ENCODE measurements around the gene MYL7. TPM values are rescaled to one million over a fixed set of nuclear protein-coding genes. Genes with fewer than 3 reads are reported as not detected.

The MYL7 gene
- total RNA-seq, 1 experiment from 2014 or later: not detected

- Histone ChIP-seq H3K9me2 (ENCODE audit: insufficient read depth) (no peaks in the 10 kb centered on the region), H2AFZ (ENCODE audit: low read depth, low read length, poor library complexity, severe bottlenecking) (no peak overlapping the region), H3K9me3 (ENCODE audit: control insufficient read depth in 1 of 2, insufficient read depth in 1 of 2, low read depth in 1 of 2, low read length in 2 of 2) (no peaks in the 10 kb centered on the region), H3K4me2 (ENCODE audit: low read length) (no peak overlapping the region), H3K27ac (ENCODE audit: low read depth, low read length) (no peak overlapping the region), H3K79me2 (ENCODE audit: insufficient read depth, low read length) (no peaks in the 10 kb centered on the region), H3K27me3 (ENCODE audit: insufficient read depth, low read length) (no peaks in the 10 kb centered on the region), H3K9ac (ENCODE audit: low read length) (no peak overlapping the region), H3K4me3 (replicated peaks in 1 of 2; ENCODE audit: low read depth in 1 of 2, low read length in 2 of 2) (no peak overlapping the region), H4K20me1 (ENCODE audit: insufficient read depth) (no peaks in the 10 kb centered on the region), H3K4me1 (ENCODE audit: control insufficient read depth in 1 of 2, insufficient read depth in 2 of 2, low read length in 2 of 2) (peaks cover 0 to 3% of the 10 kb centered on the region in 2 experiments; a peak in 1 of 4 replicates), H3K36me3 (ENCODE audit: control insufficient read depth in 1 of 2, insufficient read depth in 2 of 2, low read length in 2 of 2) (no peaks in the 10 kb centered on the region)
- ATAC-seq: no peak
- no TSS peak for BruUV-seq (replicated peaks)
- RAD21 ChIA-PET (ENCODE audit: low non-redundant PET in 1 of 2, low total read pairs in 2 of 2, uncharacterized antibody in 2 of 2, unreplicated experiment in 2 of 2): no interaction called here
- intact Hi-C loops (cut with micrococcal nuclease): no loop called here
- CTCF ChIA-PET: no interaction called here
- TF ChIP-seq TCF7L2 (IDR thresholded peaks at IDR 0.05; ENCODE audit: borderline replicate concordance, extremely low read depth, insufficient read depth, insufficient read length): no peak
- no peak for TF ChIP-seq EGR1 (IDR thresholded peaks at IDR 0.05; ENCODE audit: low read depth)
- no peak for TF ChIP-seq CTCF (IDR thresholded peaks at IDR 0.05 in 2 of 3, conservative IDR thresholded peaks at IDR 0.05 in 1 of 3; ENCODE audit: borderline replicate concordance in 1 of 3, insufficient read depth in 1 of 3, low read depth in 2 of 3, low read length in 2 of 3)
- TF ChIP-seq ATF3 (IDR thresholded peaks at IDR 0.05): no peak
- no peak for TF ChIP-seq FOSL1 (IDR thresholded peaks at IDR 0.05; ENCODE audit: low read depth)
- TF ChIP-seq, protein P1, sequence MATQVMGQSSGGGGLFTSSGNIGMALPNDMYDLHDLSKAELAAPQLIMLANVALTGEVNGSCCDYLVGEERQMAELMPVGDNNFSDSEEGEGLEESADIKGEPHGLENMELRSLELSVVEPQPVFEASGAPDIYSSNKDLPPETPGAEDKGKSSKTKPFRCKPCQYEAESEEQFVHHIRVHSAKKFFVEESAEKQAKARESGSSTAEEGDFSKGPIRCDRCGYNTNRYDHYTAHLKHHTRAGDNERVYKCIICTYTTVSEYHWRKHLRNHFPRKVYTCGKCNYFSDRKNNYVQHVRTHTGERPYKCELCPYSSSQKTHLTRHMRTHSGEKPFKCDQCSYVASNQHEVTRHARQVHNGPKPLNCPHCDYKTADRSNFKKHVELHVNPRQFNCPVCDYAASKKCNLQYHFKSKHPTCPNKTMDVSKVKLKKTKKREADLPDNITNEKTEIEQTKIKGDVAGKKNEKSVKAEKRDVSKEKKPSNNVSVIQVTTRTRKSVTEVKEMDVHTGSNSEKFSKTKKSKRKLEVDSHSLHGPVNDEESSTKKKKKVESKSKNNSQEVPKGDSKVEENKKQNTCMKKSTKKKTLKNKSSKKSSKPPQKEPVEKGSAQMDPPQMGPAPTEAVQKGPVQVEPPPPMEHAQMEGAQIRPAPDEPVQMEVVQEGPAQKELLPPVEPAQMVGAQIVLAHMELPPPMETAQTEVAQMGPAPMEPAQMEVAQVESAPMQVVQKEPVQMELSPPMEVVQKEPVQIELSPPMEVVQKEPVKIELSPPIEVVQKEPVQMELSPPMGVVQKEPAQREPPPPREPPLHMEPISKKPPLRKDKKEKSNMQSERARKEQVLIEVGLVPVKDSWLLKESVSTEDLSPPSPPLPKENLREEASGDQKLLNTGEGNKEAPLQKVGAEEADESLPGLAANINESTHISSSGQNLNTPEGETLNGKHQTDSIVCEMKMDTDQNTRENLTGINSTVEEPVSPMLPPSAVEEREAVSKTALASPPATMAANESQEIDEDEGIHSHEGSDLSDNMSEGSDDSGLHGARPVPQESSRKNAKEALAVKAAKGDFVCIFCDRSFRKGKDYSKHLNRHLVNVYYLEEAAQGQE (IDR thresholded peaks at IDR 0.05; ENCODE audit: low read depth): no peak
- TF ChIP-seq SRF (IDR thresholded peaks at IDR 0.05; ENCODE audit: low read depth): no peak
- no peak for TF ChIP-seq ZNF274 (IDR thresholded peaks at IDR 0.05; ENCODE audit: low read depth, low read length)
- TF ChIP-seq SP1 (IDR thresholded peaks at IDR 0.05; ENCODE audit: low read depth): no peak
- TF ChIP-seq RAD21 (IDR thresholded peaks at IDR 0.05; ENCODE audit: low read depth): no peak
- TF ChIP-seq MAX (IDR thresholded peaks at IDR 0.05): no peak
- no peak for TF ChIP-seq JUND (IDR thresholded peaks at IDR 0.05)
- TF ChIP-seq POLR2A (IDR thresholded peaks at IDR 0.05; ENCODE audit: borderline replicate concordance, extremely low read depth, insufficient read depth, insufficient read length): no peak
- no peak for DNase-seq (ENCODE audit: low read depth, low spot score)
- POLR2A ChIA-PET: no interaction called here
Measured at GRCh38 chr7:44159824-44160630, 18.9 kb upstream of the MYL7 start.

Data from HCT116 (cell line).